ENCODE measurements around the gene DPP8.

DNA sequence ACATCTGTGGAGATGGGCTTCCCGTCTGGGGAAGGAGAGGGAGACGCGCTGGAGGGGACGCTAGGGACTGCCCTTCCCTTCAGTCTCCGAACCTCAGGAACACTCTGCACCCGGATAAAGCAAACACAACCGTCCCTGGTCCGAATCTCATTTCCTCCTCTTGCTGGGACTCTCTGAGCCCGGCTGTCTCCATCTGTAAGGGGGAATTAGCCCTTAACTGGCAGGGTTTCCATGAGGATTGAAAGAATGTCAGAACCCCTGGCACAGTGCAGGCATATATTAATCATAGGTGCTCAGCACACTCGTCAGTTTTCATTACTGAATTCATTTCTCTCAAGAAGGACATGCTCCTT is 120.5 kb downstream of the DPP8 start:
- no peak for TF ChIP-seq CTCF (conservative IDR thresholded peaks at IDR 0.05; ENCODE audit: low read depth, low read length)
- no peak for TF ChIP-seq EZH2 (IDR thresholded peaks at IDR 0.05; ENCODE audit: borderline replicate concordance, low read depth, low read length, poor library complexity, severe bottlenecking)
